ENCODE data around the gene ADIPOR2. TPM values are rescaled to one million over a fixed set of nuclear protein-coding genes. Genes with fewer than 3 reads are reported as not detected.
A peak's percentile ranks its signal among the peaks of the same experiment; 100 is the strongest.

Gene ADIPOR2
- total RNA-seq, 2 experiments from 2014 or later = 51.7 to 52.6 TPM

- Mint-ChIP-seq H3K36me3 (ENCODE audit: low read depth) (no peaks in the 10 kb centered on the region), H3K4me1 (no peaks in the 10 kb centered on the region), H3K9me3 (ENCODE audit: low read depth) (no peaks in the 10 kb centered on the region), H3K4me3 (no peak overlapping the region), H3K27me3 (peaks cover 9% of the 10 kb centered on the region), H3K27ac (no peak overlapping the region)
- DNase-seq (no peak), ATAC-seq (no peak)
- ChIA-PET CTCF (interaction anchor here (0.7 to 14.0 kb wide), 11 partner anchors 17 to 288 kb away, joined by 3 to 246 read pairs (median 6); no protein-coding TSS in a partner anchor), POLR2A (no interaction called here)
- intact Hi-C loops (cut with DNase I, micrococcal nuclease) = loop anchor here in 1 of 2 experiments (2.0 kb wide), 1 partner anchor 289 kb away; no protein-coding TSS in a partner anchor
Observed at GRCh38 chr12:1651946-1652345, 38.9 kb upstream of the ADIPOR2 start.

GRCh38 chr12:1655225-1655788, 35.6 kb upstream of the ADIPOR2 start:
- no peak overlapping the region for H3K4me3 Mint-ChIP-seq
- no peak overlapping the region for H3K27ac Mint-ChIP-seq
- peaks cover 2% of the 10 kb centered on the region for H3K27me3 Mint-ChIP-seq
- no peak for ATAC-seq
- H3K36me3 Mint-ChIP-seq (ENCODE audit: low read depth) = no peaks in the 10 kb centered on the region
- H3K4me1 Mint-ChIP-seq = peaks cover 2% of the 10 kb centered on the region
- ChIA-PET CTCF (interaction anchor here (0.5 to 14.0 kb wide), 8 partner anchors 21 to 539 kb away, joined by 3 to 246 read pairs (median 3); no protein-coding TSS in a partner anchor), POLR2A (no interaction called here)
- intact Hi-C loops (cut with DNase I, micrococcal nuclease) = no loop called here
- no peaks in the 10 kb centered on the region for H3K9me3 Mint-ChIP-seq (ENCODE audit: low read depth)
- DNase-seq = no peak

- Mint-ChIP-seq H3K4me1 (peaks cover 10% of the 10 kb centered on the region), H3K9me3 (ENCODE audit: low read depth) (no peaks in the 10 kb centered on the region), H3K36me3 (ENCODE audit: low read depth) (no peaks in the 10 kb centered on the region), H3K27me3 (peaks cover 2% of the 10 kb centered on the region), H3K27ac (no peak overlapping the region), H3K4me3 (no peak overlapping the region)
- no peak for ATAC-seq
- DNase-seq = no peak
- intact Hi-C loops (cut with DNase I, micrococcal nuclease) = no loop called here
- POLR2A ChIA-PET = interaction anchor here (0.6 to 1.0 kb wide), 2 partner anchors 21 to 544 kb away, joined by 5 read pairs; no protein-coding TSS in a partner anchor
- CTCF ChIA-PET = interaction anchor here (1.0 to 5.8 kb wide), 4 partner anchors 13 to 283 kb away, joined by 3 to 47 read pairs (median 7); no protein-coding TSS in a partner anchor
Observed at GRCh38 chr12:1656902-1657301, 34.0 kb upstream of the ADIPOR2 start.

GRCh38 chr12:1657688-1658087, 33.2 kb upstream of the ADIPOR2 start:
- ChIA-PET CTCF (interaction anchor here (2.3 to 5.8 kb wide), 2 partner anchors 133 to 282 kb away, joined by 11 to 47 read pairs; no protein-coding TSS in a partner anchor), POLR2A (interaction anchor here (0.6 kb wide), 2 partner anchors 56 to 544 kb away, joined by 5 to 7 read pairs; no protein-coding TSS in a partner anchor)
- peaks cover 12% of the 10 kb centered on the region for H3K4me1 Mint-ChIP-seq
- no peak overlapping the region for H3K27ac Mint-ChIP-seq
- H3K4me3 Mint-ChIP-seq = no peak overlapping the region
- H3K27me3 Mint-ChIP-seq = peaks cover 1% of the 10 kb centered on the region
- ATAC-seq (no peak), DNase-seq (no peak)
- intact Hi-C loops (cut with DNase I, micrococcal nuclease) = no loop called here
- no peaks in the 10 kb centered on the region for H3K9me3 Mint-ChIP-seq (ENCODE audit: low read depth)
- H3K36me3 Mint-ChIP-seq (ENCODE audit: low read depth) = no peaks in the 10 kb centered on the region

GRCh38 chr12:1660304-1661187, 30.3 kb upstream of the ADIPOR2 start:
- H3K27me3 Mint-ChIP-seq = no peaks in the 10 kb centered on the region
- CTCF ChIA-PET = interaction anchor here (0.6 to 5.8 kb wide), 11 partner anchors 26 to 401 kb away, joined by 3 to 47 read pairs (median 3); no protein-coding TSS in a partner anchor
- H3K27ac Mint-ChIP-seq = peak overlapping the region; percentile 34
- H3K4me1 Mint-ChIP-seq = peaks cover 28% of the 10 kb centered on the region
- no peak overlapping the region for H3K4me3 Mint-ChIP-seq
- ATAC-seq (peak; percentile 17), DNase-seq (peak; percentile 74)
- POLR2A ChIA-PET = interaction anchor here (0.7 kb wide), 1 partner anchor 12 kb away, joined by 8 read pairs; no protein-coding TSS in a partner anchor
- H3K9me3 Mint-ChIP-seq (ENCODE audit: low read depth) = no peaks in the 10 kb centered on the region
- no peaks in the 10 kb centered on the region for H3K36me3 Mint-ChIP-seq (ENCODE audit: low read depth)
- intact Hi-C loops (cut with DNase I, micrococcal nuclease) = loop anchor here in 1 of 2 experiments (1.0 to 2.0 kb wide), 3 partner anchors 30 to 280 kb away; no protein-coding TSS in a partner anchor

- ATAC-seq = peak; percentile 94
Observed at GRCh38 chr12:1661553-1662335, 29.1 kb upstream of the ADIPOR2 start.

GRCh38 chr12:1662761-1663439, 28.0 kb upstream of the ADIPOR2 start:
- Mint-ChIP-seq H3K9me3 (ENCODE audit: low read depth) (no peaks in the 10 kb centered on the region), H3K27ac (peak overlapping the region; percentile 81), H3K4me1 (peaks cover 43% of the 10 kb centered on the region), H3K36me3 (ENCODE audit: low read depth) (no peaks in the 10 kb centered on the region), H3K4me3 (peak overlapping the region; percentile 69), H3K27me3 (no peaks in the 10 kb centered on the region)
- intact Hi-C loops (cut with DNase I, micrococcal nuclease) = no loop called here
- ATAC-seq (no peak), DNase-seq (peak; percentile 45)
- ChIA-PET CTCF (no interaction called here), POLR2A (no interaction called here)

More at GRCh38 chr12:1661553-1662335, 29.1 kb upstream of the ADIPOR2 start:
- peaks cover 36% of the 10 kb centered on the region for H3K4me1 Mint-ChIP-seq
- peak overlapping the region; percentile 76 for H3K27ac Mint-ChIP-seq
- ChIA-PET POLR2A (interaction anchor here (0.6 to 0.8 kb wide), 3 partner anchors 8 to 129 kb away, joined by 3 to 4 read pairs (median 4); partner anchors contain the start of gene ADIPOR2), CTCF (interaction anchor here (0.5 to 5.8 kb wide), 6 partner anchors 9 to 213 kb away, joined by 3 to 47 read pairs (median 3); no protein-coding TSS in a partner anchor)
- intact Hi-C loops (cut with DNase I, micrococcal nuclease) = loop anchor here in 1 of 2 experiments (1.0 to 2.0 kb wide), 3 partner anchors 29 to 279 kb away; no protein-coding TSS in a partner anchor
- no peaks in the 10 kb centered on the region for H3K9me3 Mint-ChIP-seq (ENCODE audit: low read depth)
- peak overlapping the region; percentile 73 for H3K4me3 Mint-ChIP-seq
- no peaks in the 10 kb centered on the region for H3K36me3 Mint-ChIP-seq (ENCODE audit: low read depth)
- DNase-seq = peak; percentile 93
- H3K27me3 Mint-ChIP-seq = no peaks in the 10 kb centered on the region

- DNase-seq = no peak
- peaks cover 48% of the 10 kb centered on the region for H3K4me1 Mint-ChIP-seq
- ChIA-PET CTCF (interaction anchor here (0.5 kb wide), 1 partner anchor 56 kb away, joined by 3 read pairs; no protein-coding TSS in a partner anchor), POLR2A (no interaction called here)
- peak overlapping the region; percentile 69 for H3K4me3 Mint-ChIP-seq
- no peaks in the 10 kb centered on the region for H3K36me3 Mint-ChIP-seq (ENCODE audit: low read depth)
- peak overlapping the region; percentile 81 for H3K27ac Mint-ChIP-seq
- no peak for ATAC-seq
- H3K9me3 Mint-ChIP-seq (ENCODE audit: low read depth) = no peaks in the 10 kb centered on the region
- intact Hi-C loops (cut with DNase I, micrococcal nuclease) = no loop called here
- H3K27me3 Mint-ChIP-seq = no peaks in the 10 kb centered on the region
Observed at GRCh38 chr12:1663440-1664132, 27.3 kb upstream of the ADIPOR2 start.

GRCh38 chr12:1665366-1665765, 25.5 kb upstream of the ADIPOR2 start:
- CTCF ChIA-PET = interaction anchor here (0.6 to 0.9 kb wide), 3 partner anchors 12 to 31 kb away, joined by 3 to 6 read pairs (median 3); no protein-coding TSS in a partner anchor
- no peak overlapping the region for H3K27ac Mint-ChIP-seq
- H3K36me3 Mint-ChIP-seq (ENCODE audit: low read depth) = no peaks in the 10 kb centered on the region
- no peak overlapping the region for H3K4me3 Mint-ChIP-seq
- ATAC-seq (no peak), DNase-seq (no peak)
- POLR2A ChIA-PET = no interaction called here
- H3K4me1 Mint-ChIP-seq = peaks cover 53% of the 10 kb centered on the region
- H3K9me3 Mint-ChIP-seq (ENCODE audit: low read depth) = no peaks in the 10 kb centered on the region
- no peaks in the 10 kb centered on the region for H3K27me3 Mint-ChIP-seq
- intact Hi-C loops (cut with DNase I, micrococcal nuclease) = no loop called here

- Mint-ChIP-seq H3K36me3 (ENCODE audit: low read depth) (no peaks in the 10 kb centered on the region), H3K4me1 (peaks cover 48% of the 10 kb centered on the region), H3K9me3 (ENCODE audit: low read depth) (no peaks in the 10 kb centered on the region), H3K4me3 (no peak overlapping the region), H3K27me3 (no peaks in the 10 kb centered on the region), H3K27ac (no peak overlapping the region)
- DNase-seq = no peak
- ChIA-PET CTCF (interaction anchor here (1.0 kb wide), 1 partner anchor 31 kb away, joined by 4 read pairs; no protein-coding TSS in a partner anchor), POLR2A (no interaction called here)
- no peak for ATAC-seq
- intact Hi-C loops (cut with DNase I, micrococcal nuclease) = no loop called here
Observed at GRCh38 chr12:1666215-1666614, 24.7 kb upstream of the ADIPOR2 start.

Measured in activated CD4-positive, alpha-beta T cell treated with anti-CD3 and anti-CD28 coated beads for 36 hours (primary cell).